Spleen (tissue), 11 donors: ENCODE measurements around the gene ORAI3. TPM values are rescaled to one million over a fixed set of nuclear protein-coding genes. Genes with fewer than 3 reads are reported as not detected.

ENCODE experiments used
- DNase-seq: peaks from one replicate; pipeline ENCODE4 v3.0.0-alpha.2; 2020
- H3K27ac ChIP-seq, 8 donors: fragments of 200-600 bp; sonication (generic) in 7 of 8; 1 replicate in 4 of 8; 2 replicates in 4 of 8; pipeline versions ENCODE4 v1.5.0 to v1.8.0; 2016 to 2021; ENCODE audit warnings: inconsistent platforms in 4 of 8, mild to moderate bottlenecking in 4 of 8, moderate library complexity in 1 of 8
- H3K27me3 ChIP-seq, 7 donors: fragments of 200-600 bp; sonication (generic) in 6 of 7; replicated peaks in 1 of 7; 1 replicate in 4 of 7; 2 replicates in 3 of 7; pipeline versions ENCODE4 v1.5.0 to v1.8.0; 2016 to 2021; ENCODE audit warnings: inconsistent platforms in 3 of 7, mild to moderate bottlenecking in 1 of 7
- H3K36me3 ChIP-seq, 6 donors: fragments of 200-600 bp; sonication (generic) in 5 of 6; 1 replicate in 4 of 6; 2 replicates in 2 of 6; pipeline versions ENCODE4 v1.5.0 to v1.8.0; 2016 to 2021; ENCODE audit warnings: inconsistent platforms in 2 of 6
- H3K4me1 ChIP-seq, 6 donors: fragments of 200-600 bp; sonication (generic) in 5 of 6; 1 replicate in 3 of 6; 2 replicates in 3 of 6; pipeline versions ENCODE4 v1.5.0 to v1.8.0; 2016 to 2021; ENCODE audit warnings: inconsistent platforms in 3 of 6
- H3K4me3 ChIP-seq, 8 donors: fragments of 200-600 bp; sonication (generic) in 7 of 8; 1 replicate in 4 of 8; 2 replicates in 4 of 8; pipeline versions ENCODE4 v1.5.0 to v1.8.0; 2016 to 2021; ENCODE audit warnings: inconsistent platforms in 4 of 8, mild to moderate bottlenecking in 4 of 8, moderate library complexity in 2 of 8
- H3K9me3 ChIP-seq, 8 donors: fragments of 200-600 bp; sonication (generic) in 7 of 8; 1 replicate in 4 of 8; 2 replicates in 4 of 8; pipeline versions ENCODE4 v1.5.0 to v1.8.0; 2016 to 2021; ENCODE audit warnings: inconsistent platforms in 4 of 8
- CTCF ChIP-seq, 11 experiments: fragments of 200-600 bp in 7 of 11; fragments of 450-650 bp in 4 of 11; sonication (generic) in 4 of 11; IDR thresholded peaks in 8 of 11; conservative IDR thresholded peaks in 3 of 11; 1 replicate in 7 of 11; 2 replicates in 4 of 11; pipeline versions ENCODE4 v1.4.0 to v1.8.0; 2016 to 2021; ENCODE audit warnings: antibody characterized with exemption in 11 of 11, inconsistent platforms in 4 of 11, mild to moderate bottlenecking in 1 of 11
- POLR2A ChIP-seq, 3 donors: fragments of 450-650 bp; IDR thresholded peaks; one replicate each; pipeline ENCODE4 v1.5.1; 2017; ENCODE audit warnings: antibody characterized with exemption in 3 of 3, mild to moderate bottlenecking in 1 of 3
- POLR2AphosphoS5 ChIP-seq, 3 donors: sonication (generic); formaldehyde crosslinking; IDR thresholded peaks; one replicate each; pipeline ENCODE4 v1.5.1; 2017; ENCODE audit warnings: antibody characterized with exemption in 3 of 3
- WGBS, 5 donors: extraction: QIAGEN DNeasy Blood & Tissue Kit in 3 of 5; methylation state at CpG; one replicate each; pipeline versions ENCODE4 v1.1.5 to v1.1.7; 2013 to 2018; 5-methylcytosine and 5-hydroxymethylcytosine counted together
- intact Hi-C: fragments of 100-400 bp; cut with DNase I; formaldehyde crosslinking; loops from one replicate; pipeline ENCODE4 v1.15.0; 2023; ENCODE audit warnings: low total_unique reads
- polyA plus RNA-seq, 3 donors: library from polyadenylated mRNA; stranded (reverse); fragments of 200-250 nt; gene quantifications; one replicate each; pipeline ENCODE4 v1.2.1, GENCODE V29; 2013
- total RNA-seq, 7 donors: library from RNA; depleted of rRNA in 3 of 7; stranded (reverse); fragments of >200 nt in 3 of 7; fragmentation: NEBNext Ultra II Directional in 4 of 7; extraction: Animal tissue kit (Norgen Biotek cat#: 25700) in 4 of 7; gene quantifications; one replicate each; pipeline versions ENCODE4 v1.1.0 to v1.2.1, GENCODE V29; 2016 to 2021
- donor health status: healthy with polysubstance abuse.
- donor health status: DM: no; HTN: no; CAD: no; lungs with moderate emphysema.
- donor health status: DM: no; HTN: no; CAD: no.
- donor health status: Bipolar disorder and iron deficiency.
- donor health status: healthy.
- donor health status: DM: no; HTN: no; CAD: no.
- donor health status: DM: yes; HTN: yes; CAD: no.

ORAI3 gene
- total and polyA plus RNA-seq, 10 donors: 20.7 to 44.8 (median 26.3) TPM

- WGBS, 5 donors: 88 to 96% (median 94%) methylated on average over 6 of the region's 6 CpGs
- Histone ChIP-seq H3K4me1 (peaks cover 0 to 3% (median under 1%) of the 10 kb centered on the region in 6 donors), H3K27me3 (no peaks in the 10 kb centered on the region), H3K36me3 (no peaks in the 10 kb centered on the region), H3K4me3 (no peak overlapping the region), H3K27ac (no peak overlapping the region), H3K9me3 (no peaks in the 10 kb centered on the region)
- DNase-seq: no peak
- no peak for TF ChIP-seq POLR2AphosphoS5 (IDR thresholded peaks at IDR 0.05)
- TF ChIP-seq POLR2A (IDR thresholded peaks at IDR 0.05): no peak
- no peak for TF ChIP-seq CTCF (IDR thresholded peaks at IDR 0.05 in 8 of 11, conservative IDR thresholded peaks at IDR 0.05 in 3 of 11)
- intact Hi-C loops: no loop called here
Observed at GRCh38 chr16:30912794-30913412, 36.0 kb upstream of the ORAI3 start.

DNA sequence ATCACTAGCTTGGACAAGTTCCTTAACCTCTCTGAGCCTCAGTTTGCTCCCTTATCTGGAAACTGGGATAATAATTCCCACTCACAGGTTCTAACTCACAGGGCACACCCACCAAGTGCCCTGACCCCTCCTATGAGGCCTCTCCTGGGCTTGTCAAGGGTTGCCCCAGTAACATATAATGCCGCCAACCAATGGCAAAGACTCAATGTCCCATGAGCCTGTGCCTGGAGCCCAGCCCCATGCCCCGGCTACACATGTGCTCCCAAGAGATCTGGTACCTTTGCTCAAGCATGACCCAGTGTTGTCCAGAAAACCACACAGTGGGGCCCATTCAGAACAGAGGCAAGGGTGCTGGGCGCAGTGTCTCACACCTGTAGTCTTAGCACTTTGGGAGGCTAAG, 34.0 kb upstream of the ORAI3 start:
- no peaks in the 10 kb centered on the region for H3K4me1 ChIP-seq
- peak in 1 of 3 donors; percentile 20 for TF ChIP-seq POLR2A (IDR thresholded peaks at IDR 0.05)
- TF ChIP-seq POLR2AphosphoS5 (IDR thresholded peaks at IDR 0.05): no peak
- no peaks in the 10 kb centered on the region for H3K27me3 ChIP-seq
- no peak for DNase-seq
- intact Hi-C loops: no loop called here
- no peaks in the 10 kb centered on the region for H3K9me3 ChIP-seq
- H3K4me3 ChIP-seq: no peak overlapping the region
- H3K36me3 ChIP-seq: no peaks in the 10 kb centered on the region
- 71 to 88% (median 78%) methylated on average over 2 to 3 of the region's 3 CpGs for WGBS, 5 donors
- no peak overlapping the region for H3K27ac ChIP-seq

DNA sequence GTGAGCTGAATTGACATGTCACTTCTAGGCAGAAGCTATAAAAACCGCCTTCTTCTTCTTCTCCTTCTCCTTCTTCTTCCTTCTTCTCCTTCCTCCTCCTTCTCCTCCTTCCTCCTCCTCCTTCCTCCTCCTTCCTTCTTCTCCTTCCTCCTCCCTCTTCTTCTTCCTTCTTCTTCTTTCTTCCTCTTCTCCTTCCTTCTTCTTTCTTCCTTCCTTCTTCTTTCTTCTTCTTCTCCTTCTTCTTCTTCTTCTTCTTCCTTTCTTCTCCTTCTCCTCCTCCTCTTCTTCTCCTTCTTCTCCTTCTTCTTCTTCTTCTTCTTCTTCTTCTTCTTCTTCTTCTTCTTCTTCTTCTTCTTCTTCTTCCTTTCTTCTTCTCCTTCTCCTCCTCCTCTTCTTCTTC, 30.3 kb upstream of the ORAI3 start:
- 67 to 86% (median 78%) methylated on average over 1 of the region's 1 CpG for WGBS, 5 donors
- intact Hi-C loops: no loop called here

GRCh38 chr16:30920891-30921290, 28.0 kb upstream of the ORAI3 start:
- peaks cover 7 to 40% (median 20%) of the 10 kb centered on the region in 6 donors for H3K4me1 ChIP-seq
- 43 to 61% (median 51%) methylated on average over 2 of the region's 2 CpGs for WGBS, 5 donors
- H3K27ac ChIP-seq: peak overlapping the region in 6 of 8 donors; percentile 89 to 99 (median 96)
- no peak for TF ChIP-seq POLR2A (IDR thresholded peaks at IDR 0.05)
- TF ChIP-seq CTCF (IDR thresholded peaks at IDR 0.05 in 8 of 11, conservative IDR thresholded peaks at IDR 0.05 in 3 of 11): no peak
- TF ChIP-seq POLR2AphosphoS5 (IDR thresholded peaks at IDR 0.05): no peak
- no peaks in the 10 kb centered on the region for H3K27me3 ChIP-seq
- no peak for DNase-seq
- H3K9me3 ChIP-seq: no peaks in the 10 kb centered on the region
- intact Hi-C loops: loop anchor here (2.0 kb wide), 1 partner anchor 76 kb away; no protein-coding TSS in a partner anchor
- no peak overlapping the region for H3K4me3 ChIP-seq
- H3K36me3 ChIP-seq: peaks cover 0 to 5% (median 0%) of the 10 kb centered on the region in 6 donors

More for the DNA sequence above, 30.3 kb upstream of the ORAI3 start:
- H3K4me3 ChIP-seq: no peak overlapping the region
- H3K4me1 ChIP-seq: peaks cover 3 to 17% (median 8%) of the 10 kb centered on the region in 6 donors
- no peaks in the 10 kb centered on the region for H3K36me3 ChIP-seq
- H3K27me3 ChIP-seq: no peaks in the 10 kb centered on the region
- H3K27ac ChIP-seq: no peak overlapping the region
- TF ChIP-seq POLR2AphosphoS5 (IDR thresholded peaks at IDR 0.05) (no peak), CTCF (IDR thresholded peaks at IDR 0.05 in 8 of 11, conservative IDR thresholded peaks at IDR 0.05 in 3 of 11) (no peak), POLR2A (IDR thresholded peaks at IDR 0.05) (no peak)
- no peak for DNase-seq
- no peaks in the 10 kb centered on the region for H3K9me3 ChIP-seq
